B cell (primary cell): ENCODE measurements around the gene ISG15. TPM values are rescaled to one million over a fixed set of nuclear protein-coding genes. Genes with fewer than 3 reads are reported as not detected.

Source experiments
- ATAC-seq: fragments of 200-7000 bp; cut with Tn5 transposase; one replicate; pipeline ENCODE4 v1.10.0; 2021; ENCODE audit warnings: low read depth, mild to moderate bottlenecking, moderate number of reproducible peaks, moderate library complexity
- CTCF ChIA-PET: fragments of 350-600 bp; sonication (Branson Sonifier 250); formaldehyde crosslinking; loops from one replicate; lab custom pipeline; 2021; ENCODE audit warnings: antibody characterized with exemption, inconsistent platforms; lab: Charles Lee
- POLR2A ChIA-PET: fragments of 350-600 bp; sonication (Branson Sonifier 250); formaldehyde crosslinking; loops from one replicate; lab custom pipeline; 2021; ENCODE audit warnings: antibody characterized with exemption; lab: Charles Lee
- DNase-seq: peaks from one replicate; pipeline ENCODE4 v3.0.0; 2013
- H2AFZ ChIP-seq: 2 replicates; pipeline ENCODE4 v1.6.1; 2012; ENCODE audit warnings: mild to moderate bottlenecking, low read depth, low read length; ENCODE audit not compliant: insufficient read depth, poor library complexity, severe bottlenecking
- H3K27ac ChIP-seq, 2 donors: 1 replicate in 1 of 2; 2 replicates in 1 of 2; pipeline ENCODE4 v1.5.1; 2012 to 2013; ENCODE audit warnings: low read length in 2 of 2, mild to moderate bottlenecking in 2 of 2, moderate library complexity in 1 of 2
- H3K27me3 ChIP-seq, 4 experiments: fragments of 200-600 bp in 1 of 4; sonication (generic) in 1 of 4; replicated peaks in 1 of 4; 1 replicate in 2 of 4; 2 replicates in 2 of 4; pipeline versions ENCODE4 v1.6.1 to v1.7.0; 2013 to 2016; ENCODE audit warnings: low read length in 3 of 4, mild to moderate bottlenecking in 2 of 4, mixed read lengths in 1 of 4, moderate library complexity in 1 of 4; ENCODE audit not compliant: insufficient read depth in 4 of 4, control insufficient read depth in 3 of 4; ENCODE audit errors: control extremely low read depth in 1 of 4
- H3K36me3 ChIP-seq, 2 experiments: replicated peaks in 1 of 2; 1 replicate in 1 of 2; 2 replicates in 1 of 2; pipeline versions ENCODE4 v1.6.1 to v1.7.1; 2013; ENCODE audit warnings: low read length in 1 of 2; ENCODE audit not compliant: insufficient read depth in 2 of 2, control insufficient read depth in 1 of 2; ENCODE audit errors: control extremely low read depth in 1 of 2, extremely low read depth in 1 of 2
- H3K4me1 ChIP-seq, 2 donors: fragments of 200-600 bp in 1 of 2; sonication (generic) in 1 of 2; 1 replicate in 1 of 2; 2 replicates in 1 of 2; pipeline versions ENCODE4 v1.5.1 to v1.6.1; 2013 to 2017; ENCODE audit warnings: low read length in 2 of 2; ENCODE audit not compliant: control insufficient read depth in 2 of 2, insufficient read depth in 2 of 2
- H3K4me2 ChIP-seq: replicated peaks from 2 replicates; pipeline ENCODE3; 2012; ENCODE audit warnings: mild to moderate bottlenecking, low read depth, low read length; ENCODE audit not compliant: poor library complexity, severe bottlenecking
- H3K4me3 ChIP-seq, 5 experiments: fragments of 200-600 bp in 1 of 5; sonication (generic) in 1 of 5; 1 replicate in 3 of 5; 2 replicates in 2 of 5; pipeline versions ENCODE4 v1.5.1 to v1.7.0; 2011 to 2016; ENCODE audit warnings: low read length in 4 of 5, mild to moderate bottlenecking in 4 of 5, low read depth in 2 of 5, control low read depth in 1 of 5, moderate library complexity in 1 of 5; ENCODE audit not compliant: insufficient read depth in 1 of 5; ENCODE audit errors: control extremely low read depth in 1 of 5, extremely low read depth in 1 of 5
- H3K79me2 ChIP-seq: fragments of 200-600 bp; sonication (generic); one replicate; pipeline ENCODE4 v1.6.0; 2016; ENCODE audit warnings: low read length; ENCODE audit not compliant: control insufficient read depth, insufficient read depth
- H3K9ac ChIP-seq: fragments of 200-600 bp; sonication (generic); 2 replicates; pipeline ENCODE4 v1.6.1; 2017; ENCODE audit warnings: mild to moderate bottlenecking, low read length, moderate library complexity
- H3K9me3 ChIP-seq, 3 donors: one replicate each; pipeline versions ENCODE4 v1.6.1 to v1.7.1; 2013; ENCODE audit warnings: low read length in 2 of 3; ENCODE audit not compliant: control insufficient read depth in 2 of 3, insufficient read depth in 1 of 3; ENCODE audit errors: control extremely low read depth in 1 of 3
- H4K20me1 ChIP-seq: 2 replicates; pipeline ENCODE4 v1.6.0; 2012; ENCODE audit warnings: mild to moderate bottlenecking, low read length; ENCODE audit not compliant: insufficient read depth, control insufficient read depth, poor library complexity, severe bottlenecking
- H3K27ac Mint-ChIP-seq: one replicate; pipeline ENCODE4 v1.8.0; 2021; ENCODE audit warnings: mixed read lengths
- H3K27me3 Mint-ChIP-seq: one replicate; pipeline ENCODE4 v1.8.0; 2021; ENCODE audit warnings: mixed read lengths
- H3K4me1 Mint-ChIP-seq: one replicate; pipeline ENCODE4 v1.8.0; 2021; ENCODE audit warnings: mixed read lengths
- H3K4me3 Mint-ChIP-seq: one replicate; pipeline ENCODE4 v1.8.0; 2021; ENCODE audit warnings: mixed read lengths
- H3K9me3 Mint-ChIP-seq: one replicate; pipeline ENCODE4 v1.8.0; 2022; ENCODE audit warnings: mixed read lengths; ENCODE audit not compliant: insufficient read depth
- CTCF ChIP-seq: fragments of 200-600 bp; IDR thresholded peaks from one replicate; pipeline ENCODE4 v1.8.0; 2022; ENCODE audit warnings: antibody characterized with exemption, mild to moderate bottlenecking
- EZH2 ChIP-seq: IDR thresholded peaks from 2 replicates; pipeline ENCODE4 v1.6.1; 2012; ENCODE audit warnings: borderline replicate concordance, low read depth, mild to moderate bottlenecking, moderate library complexity, low read length; ENCODE audit not compliant: insufficient read depth, poor library complexity, severe bottlenecking
- WGBS: methylation state at CpG from one replicate; pipeline ENCODE4 v1.1.5; 2013; ENCODE audit warnings: missing lambda C conversion rate; ENCODE audit not compliant: insufficient coverage; 5-methylcytosine and 5-hydroxymethylcytosine counted together
- intact Hi-C: fragments of 100-400 bp; cut with micrococcal nuclease; formaldehyde crosslinking; loops from one replicate; pipeline ENCODE4 v1.10.0; 2022
- polyA plus RNA-seq: library from polyadenylated mRNA; depleted of rRNA; stranded (reverse); fragments of >200 nt; gene quantifications from 2 replicates; pipeline ENCODE4 v1.2.3, GENCODE V29; 2012
- total RNA-seq, 2 donors: library from RNA; stranded (reverse); fragments of 120-200 nt in 1 of 2; gene quantifications; 1 replicate in 1 of 2; 2 replicates in 1 of 2; pipeline versions ENCODE4 v1.2.3 to v1.2.4, GENCODE V29; 2013 to 2022

Gene ISG15
- total and polyA plus RNA-seq, 2 donors (not counting 1 experiment from before 2014, with no cell fraction given) = 28.3 to 91.4 TPM

DNA sequence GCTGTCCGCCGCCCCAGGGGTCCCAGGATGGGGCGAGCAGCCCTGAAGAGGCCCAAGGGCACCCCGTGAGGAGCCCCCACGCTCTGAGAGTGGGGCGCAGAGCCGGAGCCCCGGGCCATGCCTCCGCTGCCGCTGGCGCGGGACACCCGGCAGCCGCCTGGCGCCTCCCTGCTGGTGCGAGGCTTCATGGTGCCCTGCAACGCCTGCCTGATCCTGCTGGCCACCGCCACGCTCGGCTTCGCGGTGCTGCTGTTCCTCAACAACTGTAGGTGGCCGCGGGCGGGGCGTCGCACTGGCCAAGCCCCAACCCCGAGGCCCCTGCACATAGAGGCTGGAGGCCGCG lies 21.1 kb downstream of the ISG15 start:
- CTCF ChIA-PET = interaction anchor here (1.6 to 5.0 kb wide), 3 partner anchors 25 to 257 kb away, joined by 7 to 28 read pairs (median 26); no protein-coding TSS in a partner anchor
- Mint-ChIP-seq H3K27ac (peak overlapping the region; percentile 65), H3K9me3 (no peaks in the 10 kb centered on the region), H3K27me3 (peaks cover 17% of the 10 kb centered on the region), H3K4me1 (peaks cover 36% of the 10 kb centered on the region), H3K4me3 (peak overlapping the region; percentile 78)
- intact Hi-C loops = loop anchor here (5.0 to 10.0 kb wide), 3 partner anchors 170 to 273 kb away; partner anchors contain the start of genes ACAP3, B3GALT6, PUSL1 and SDF4
- POLR2A ChIA-PET = interaction anchor here (2.3 kb wide), 1 partner anchor 29 kb away, joined by 27 read pairs; no protein-coding TSS in a partner anchor
- Histone ChIP-seq H3K79me2 (no peaks in the 10 kb centered on the region), H3K4me1 (peaks cover 42 to 43% of the 10 kb centered on the region in 2 donors), H4K20me1 (peaks cover 3% of the 10 kb centered on the region), H3K36me3 (peaks cover 0 to 2% of the 10 kb centered on the region in 2 experiments), H3K4me3 (peak overlapping the region in 3 of 5 experiments; percentile 9 to 48 (median 42)), H2AFZ (peak overlapping the region; percentile 50), H3K9me3 (peaks cover 0 to 3% (median 0%) of the 10 kb centered on the region in 3 donors), H3K27ac (no peak overlapping the region), H3K9ac (peak overlapping the region; percentile 52), H3K4me2 (peak overlapping the region; percentile 88), H3K27me3 (peaks cover 0 to 45% (median 9%) of the 10 kb centered on the region in 4 experiments)
- 25% methylated on average over 30 of the region's 30 CpGs for WGBS
- TF ChIP-seq EZH2 (no peak), CTCF (no peak)
- peak; percentile 51 for DNase-seq
- no peak for ATAC-seq

DNA sequence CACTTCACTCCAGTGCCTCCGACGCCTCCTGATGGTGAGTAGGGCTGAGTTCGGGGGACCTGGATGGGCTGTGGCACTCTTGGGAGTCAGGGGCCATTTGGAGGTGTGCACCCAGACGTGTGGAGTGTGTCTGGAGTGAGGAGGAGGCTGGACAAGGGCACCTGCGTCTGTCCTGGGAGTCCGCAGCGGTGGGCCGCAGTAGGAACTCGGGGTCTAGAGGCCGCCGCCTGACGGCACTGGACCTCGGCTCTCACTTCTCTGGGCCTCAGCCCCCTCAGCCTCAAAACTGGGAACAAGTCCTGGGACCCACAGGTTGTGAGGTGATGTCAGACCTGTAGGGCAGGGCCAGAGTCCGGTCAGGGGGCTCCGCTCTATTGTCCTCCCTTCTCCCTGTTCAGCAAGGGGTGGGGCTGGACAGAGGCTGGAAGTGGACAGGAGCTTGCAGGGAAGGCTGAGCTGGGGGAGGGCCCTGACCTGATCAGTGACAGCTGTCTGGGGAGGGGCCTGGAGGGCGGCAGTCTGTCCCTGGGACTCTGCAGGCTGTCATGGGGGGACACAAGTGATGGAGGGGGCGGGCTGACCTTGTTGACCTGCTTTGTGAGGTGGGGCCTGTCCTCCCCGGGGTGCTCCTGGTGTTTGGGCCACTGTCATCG lies 22.1 kb downstream of the ISG15 start:
- no peaks in the 10 kb centered on the region for H3K9me3 Mint-ChIP-seq
- peak overlapping the region; percentile 61 for H3K27ac Mint-ChIP-seq
- H3K4me3 ChIP-seq = no peak overlapping the region
- ChIA-PET POLR2A (no interaction called here), CTCF (interaction anchor here (5.0 kb wide), 1 partner anchor 256 kb away, joined by 26 read pairs; no protein-coding TSS in a partner anchor)
- peaks cover 0 to 55% (median 13%) of the 10 kb centered on the region in 4 experiments for H3K27me3 ChIP-seq
- peaks cover 0 to 2% of the 10 kb centered on the region in 2 experiments for H3K36me3 ChIP-seq
- DNase-seq (peak; percentile 37), ATAC-seq (no peak)
- peaks cover 0 to 3% (median 0%) of the 10 kb centered on the region in 3 donors for H3K9me3 ChIP-seq
- no peaks in the 10 kb centered on the region for H3K79me2 ChIP-seq
- no peak overlapping the region for H3K4me2 ChIP-seq
- peaks cover 11% of the 10 kb centered on the region for H4K20me1 ChIP-seq
- WGBS = 89% methylated on average over 19 of the region's 19 CpGs
- peaks cover 52 to 53% of the 10 kb centered on the region in 2 donors for H3K4me1 ChIP-seq
- no peak overlapping the region for H2AFZ ChIP-seq
- H3K4me3 Mint-ChIP-seq = peak overlapping the region; percentile 26
- no peak overlapping the region for H3K9ac ChIP-seq
- intact Hi-C loops = loop anchor here (10.0 kb wide), 2 partner anchors 169 to 199 kb away; partner anchors contain the start of genes B3GALT6, SDF4 and TNFRSF18
- H3K27me3 Mint-ChIP-seq = peaks cover 21% of the 10 kb centered on the region
- H3K4me1 Mint-ChIP-seq = peaks cover 43% of the 10 kb centered on the region
- TF ChIP-seq CTCF (no peak), EZH2 (no peak)
- no peak overlapping the region for H3K27ac ChIP-seq
